OCI-LY3 (cell line): ENCODE results near the gene MAGI1.

Source experiments
- H2AFZ ChIP-seq: fragments of 200-600, 300-600 bp; shearing (Covaris generic); 2 replicates; pipeline ENCODE4 v1.6.0; 2014; ENCODE audit warnings: antibody characterized with exemption, low read depth, low read length
- H3K27ac ChIP-seq: fragments of 200-600, 300-600 bp; sonication (generic); 2 replicates; pipeline ENCODE4 v1.5.1; 2014; ENCODE audit warnings: mild to moderate bottlenecking, low read length, moderate library complexity, mixed read lengths
- H3K27me3 ChIP-seq: fragments of 200-600, 300-600 bp; sonication (generic); 2 replicates; pipeline ENCODE4 v1.6.1; 2014; ENCODE audit warnings: low read depth, low read length, mixed read lengths
- H3K36me3 ChIP-seq: fragments of 200-600, 300-600 bp; sonication (generic); replicated peaks from 2 replicates; pipeline ENCODE3; 2014; ENCODE audit warnings: low read depth, low read length, mixed read lengths
- H3K4me1 ChIP-seq: fragments of 300-600, 200-600 bp; sonication (generic); 2 replicates; pipeline ENCODE4 v1.6.1; 2014; ENCODE audit warnings: low read length, mixed read lengths
- H3K4me2 ChIP-seq: fragments of 200-600, 300-600 bp; sonication (generic); 2 replicates; pipeline ENCODE4 v1.6.1; 2014; ENCODE audit warnings: low read length, mixed read lengths
- H3K4me3 ChIP-seq: fragments of 300-600, 200-600 bp; sonication (generic); 2 replicates; pipeline ENCODE4 v1.5.1; 2014; ENCODE audit warnings: antibody characterized with exemption, mild to moderate bottlenecking, low read length, moderate library complexity
- H3K79me2 ChIP-seq: fragments of 300-600, 200-600 bp; shearing (Covaris generic); 2 replicates; pipeline ENCODE4 v1.6.1; 2014; ENCODE audit warnings: mild to moderate bottlenecking, low read length, mixed read lengths
- H3K9ac ChIP-seq: fragments of 300-600, 200-600 bp; shearing (Covaris generic); 2 replicates; pipeline ENCODE4 v1.6.0; 2014; ENCODE audit warnings: mild to moderate bottlenecking, low read length, moderate library complexity
- H3K9me3 ChIP-seq: fragments of 200-600, 300-600 bp; shearing (Covaris generic); 2 replicates; pipeline ENCODE4 v1.6.1; 2014; ENCODE audit warnings: low read length, mixed read lengths; ENCODE audit not compliant: insufficient read depth
- H4K20me1 ChIP-seq: fragments of 200-600, 300-600 bp; sonication (generic); 2 replicates; pipeline ENCODE4 v1.6.1; 2016; ENCODE audit warnings: low read length, mixed read lengths; ENCODE audit not compliant: insufficient read depth
- EZH2phosphoT487 ChIP-seq: fragments of 200-600 bp; shearing (Covaris generic); IDR thresholded peaks from 2 replicates; pipeline ENCODE4 v1.6.1; 2018; ENCODE audit warnings: antibody characterized with exemption, mixed run types, low read depth
- TF ChIP-seq, protein P1 (sequence below): fragments of 200-600, 300-600 bp; sonication (generic); IDR thresholded peaks from 2 replicates; pipeline ENCODE4 v1.5.1; 2014; ENCODE audit warnings: antibody characterized with exemption, low read length, low read depth

The MAGI1 gene

GRCh38 chr3:66073464-66074141 is 34.9 kb upstream of the MAGI1 start:
- no peaks in the 10 kb centered on the region for H3K9me3 ChIP-seq
- no peaks in the 10 kb centered on the region for H4K20me1 ChIP-seq
- H3K4me2 ChIP-seq: no peak overlapping the region
- H3K27ac ChIP-seq: no peak overlapping the region
- no peaks in the 10 kb centered on the region for H3K36me3 ChIP-seq
- H3K79me2 ChIP-seq: no peaks in the 10 kb centered on the region
- H2AFZ ChIP-seq: no peak overlapping the region
- H3K4me3 ChIP-seq: no peak overlapping the region
- H3K9ac ChIP-seq: no peak overlapping the region
- 0 out of 2 replicates have a peak, but pooled peaks cover 7% of the 10 kb centered on the region for H3K27me3 ChIP-seq
- no peaks in the 10 kb centered on the region for H3K4me1 ChIP-seq
- TF ChIP-seq, protein P1, sequence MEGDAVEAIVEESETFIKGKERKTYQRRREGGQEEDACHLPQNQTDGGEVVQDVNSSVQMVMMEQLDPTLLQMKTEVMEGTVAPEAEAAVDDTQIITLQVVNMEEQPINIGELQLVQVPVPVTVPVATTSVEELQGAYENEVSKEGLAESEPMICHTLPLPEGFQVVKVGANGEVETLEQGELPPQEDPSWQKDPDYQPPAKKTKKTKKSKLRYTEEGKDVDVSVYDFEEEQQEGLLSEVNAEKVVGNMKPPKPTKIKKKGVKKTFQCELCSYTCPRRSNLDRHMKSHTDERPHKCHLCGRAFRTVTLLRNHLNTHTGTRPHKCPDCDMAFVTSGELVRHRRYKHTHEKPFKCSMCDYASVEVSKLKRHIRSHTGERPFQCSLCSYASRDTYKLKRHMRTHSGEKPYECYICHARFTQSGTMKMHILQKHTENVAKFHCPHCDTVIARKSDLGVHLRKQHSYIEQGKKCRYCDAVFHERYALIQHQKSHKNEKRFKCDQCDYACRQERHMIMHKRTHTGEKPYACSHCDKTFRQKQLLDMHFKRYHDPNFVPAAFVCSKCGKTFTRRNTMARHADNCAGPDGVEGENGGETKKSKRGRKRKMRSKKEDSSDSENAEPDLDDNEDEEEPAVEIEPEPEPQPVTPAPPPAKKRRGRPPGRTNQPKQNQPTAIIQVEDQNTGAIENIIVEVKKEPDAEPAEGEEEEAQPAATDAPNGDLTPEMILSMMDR: no peak
- TF ChIP-seq EZH2phosphoT487: no peak

- no peak overlapping the region for H3K4me3 ChIP-seq
- H4K20me1 ChIP-seq: no peaks in the 10 kb centered on the region
- no peaks in the 10 kb centered on the region for H3K27me3 ChIP-seq
- H3K9ac ChIP-seq: no peak overlapping the region
- TF ChIP-seq, protein P1: no peak
- no peak for TF ChIP-seq EZH2phosphoT487
- no peak overlapping the region for H3K4me2 ChIP-seq
- no peaks in the 10 kb centered on the region for H3K9me3 ChIP-seq
- H2AFZ ChIP-seq: no peak overlapping the region
- H3K79me2 ChIP-seq: no peaks in the 10 kb centered on the region
- no peak overlapping the region for H3K27ac ChIP-seq
- H3K36me3 ChIP-seq: no peaks in the 10 kb centered on the region
- no peaks in the 10 kb centered on the region for H3K4me1 ChIP-seq
These were observed 29.5 kb upstream of the MAGI1 start for GRCh38 chr3:66068255-66068654.

DNA sequence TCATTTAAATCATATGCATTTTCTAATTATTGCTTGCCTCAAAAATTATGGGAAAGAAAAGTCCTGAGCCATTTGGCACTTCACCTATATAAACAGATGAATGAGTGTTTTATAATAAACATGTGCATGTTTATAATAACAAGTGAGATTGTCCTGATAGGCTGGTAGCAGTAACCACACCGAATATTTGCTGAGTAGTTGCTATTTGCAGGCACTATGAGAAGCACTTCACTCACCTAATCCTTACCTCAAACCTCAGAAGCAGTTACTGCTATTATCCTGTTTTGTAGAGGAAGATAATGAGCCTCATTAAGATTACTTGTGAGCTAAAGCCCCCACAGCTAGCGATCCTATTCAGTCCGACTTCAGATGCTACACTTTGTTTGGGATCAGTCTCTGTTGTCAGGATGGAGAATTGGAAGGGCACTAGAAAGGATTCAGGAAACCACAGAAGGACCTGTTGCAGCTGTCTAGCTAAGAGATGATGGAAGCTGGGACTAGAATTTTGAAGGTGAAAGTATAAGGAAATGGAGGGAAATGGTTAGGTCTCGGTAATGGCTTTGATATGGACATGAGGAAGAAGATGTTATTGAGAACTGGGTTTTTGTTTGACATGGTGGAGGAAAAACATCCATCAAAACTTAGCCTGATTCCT is 28.4 kb upstream of the MAGI1 start:
- no peak for TF ChIP-seq EZH2phosphoT487
- TF ChIP-seq, protein P1: no peak
- Histone ChIP-seq H3K4me2 (no peak overlapping the region), H3K4me3 (no peak overlapping the region), H3K9ac (no peak overlapping the region), H4K20me1 (no peaks in the 10 kb centered on the region), H3K9me3 (no peaks in the 10 kb centered on the region), H3K36me3 (no peaks in the 10 kb centered on the region), H3K79me2 (no peaks in the 10 kb centered on the region), H3K27ac (no peak overlapping the region), H2AFZ (no peak overlapping the region), H3K4me1 (no peaks in the 10 kb centered on the region), H3K27me3 (no peaks in the 10 kb centered on the region)

GRCh38 chr3:66055289-66055688 is 16.6 kb upstream of the MAGI1 start:
- no peaks in the 10 kb centered on the region for H3K9me3 ChIP-seq
- TF ChIP-seq, protein P1: no peak
- no peak for TF ChIP-seq EZH2phosphoT487
- no peaks in the 10 kb centered on the region for H4K20me1 ChIP-seq
- no peaks in the 10 kb centered on the region for H3K27me3 ChIP-seq
- no peaks in the 10 kb centered on the region for H3K36me3 ChIP-seq
- H3K4me1 ChIP-seq: no peaks in the 10 kb centered on the region
- H3K4me3 ChIP-seq: no peak overlapping the region
- H3K9ac ChIP-seq: no peak overlapping the region
- no peaks in the 10 kb centered on the region for H3K79me2 ChIP-seq
- H3K27ac ChIP-seq: no peak overlapping the region
- H2AFZ ChIP-seq: no peak overlapping the region
- no peak overlapping the region for H3K4me2 ChIP-seq
